Breast epithelium (tissue), 4 donors: Measurements from ENCODE around the gene TRERF1. TPM values are rescaled to one million over a fixed set of nuclear protein-coding genes. Genes with fewer than 3 reads are reported as not detected.

Experiments
- DNase-seq, 2 donors: peaks; one replicate each; pipeline ENCODE4 v3.0.0-alpha.2; 2019; ENCODE audit warnings: low spot score in 2 of 2
- H3K27ac ChIP-seq, 2 donors: fragments of 200-600 bp; sonication (generic) in 1 of 2; one replicate each; pipeline ENCODE4 v1.5.1; 2016 to 2019; ENCODE audit warnings: mild to moderate bottlenecking in 1 of 2
- H3K27me3 ChIP-seq, 2 donors: fragments of 200-600 bp; sonication (generic) in 1 of 2; one replicate each; pipeline versions ENCODE4 v1.5.1 to v1.6.0; 2017 to 2019; ENCODE audit warnings: control low read depth in 1 of 2, mild to moderate bottlenecking in 1 of 2
- H3K36me3 ChIP-seq: fragments of 200-600 bp; one replicate; pipeline ENCODE4 v1.5.1; 2019
- H3K4me1 ChIP-seq, 2 donors: fragments of 200-600 bp; sonication (generic); one replicate each; pipeline ENCODE4 v1.5.1; 2016 to 2019; ENCODE audit warnings: control low read depth in 1 of 2
- H3K4me3 ChIP-seq, 3 donors: fragments of 200-600 bp; sonication (generic); 1 replicate in 2 of 3; 2 replicates in 1 of 3; pipeline ENCODE4 v1.5.1; 2016 to 2019; ENCODE audit warnings: mild to moderate bottlenecking in 3 of 3, moderate library complexity in 2 of 3
- H3K9me3 ChIP-seq, 2 donors: fragments of 200-600 bp; sonication (generic) in 1 of 2; one replicate each; pipeline ENCODE4 v1.5.1; 2016 to 2019; ENCODE audit warnings: control low read depth in 1 of 2
- POLR2A ChIP-seq: fragments of 450-650 bp; IDR thresholded peaks from one replicate; pipeline ENCODE4 v1.6.1; 2016; ENCODE audit warnings: antibody characterized with exemption, mild to moderate bottlenecking, moderate library complexity
- POLR2AphosphoS5 ChIP-seq, 3 donors: sonication (generic); formaldehyde crosslinking; IDR thresholded peaks; one replicate each; pipeline ENCODE4 v1.6.1; 2017; ENCODE audit warnings: antibody characterized with exemption in 3 of 3
- intact Hi-C: fragments of 100-400 bp; cut with DNase I; formaldehyde crosslinking; loops from one replicate; pipeline ENCODE4 v1.15.1; 2023; ENCODE audit warnings: low total_unique reads
- total RNA-seq, 3 donors: library from RNA; depleted of rRNA; stranded (reverse); fragments of >200 nt; gene quantifications; one replicate each; pipeline ENCODE4 v1.1.0, GENCODE V29; 2016
- TF ChIP-seq, protein P1 (sequence below), 3 donors: fragments of 450-650 bp; IDR thresholded peaks; one replicate each; pipeline ENCODE4 v1.5.1; 2016 to 2017; ENCODE audit warnings: antibody characterized with exemption in 3 of 3, mild to moderate bottlenecking in 3 of 3, moderate library complexity in 3 of 3

Gene TRERF1
- total RNA-seq, 3 donors from 2014 or later, result 3.9 to 5.4 (median 4.1) TPM

DNA sequence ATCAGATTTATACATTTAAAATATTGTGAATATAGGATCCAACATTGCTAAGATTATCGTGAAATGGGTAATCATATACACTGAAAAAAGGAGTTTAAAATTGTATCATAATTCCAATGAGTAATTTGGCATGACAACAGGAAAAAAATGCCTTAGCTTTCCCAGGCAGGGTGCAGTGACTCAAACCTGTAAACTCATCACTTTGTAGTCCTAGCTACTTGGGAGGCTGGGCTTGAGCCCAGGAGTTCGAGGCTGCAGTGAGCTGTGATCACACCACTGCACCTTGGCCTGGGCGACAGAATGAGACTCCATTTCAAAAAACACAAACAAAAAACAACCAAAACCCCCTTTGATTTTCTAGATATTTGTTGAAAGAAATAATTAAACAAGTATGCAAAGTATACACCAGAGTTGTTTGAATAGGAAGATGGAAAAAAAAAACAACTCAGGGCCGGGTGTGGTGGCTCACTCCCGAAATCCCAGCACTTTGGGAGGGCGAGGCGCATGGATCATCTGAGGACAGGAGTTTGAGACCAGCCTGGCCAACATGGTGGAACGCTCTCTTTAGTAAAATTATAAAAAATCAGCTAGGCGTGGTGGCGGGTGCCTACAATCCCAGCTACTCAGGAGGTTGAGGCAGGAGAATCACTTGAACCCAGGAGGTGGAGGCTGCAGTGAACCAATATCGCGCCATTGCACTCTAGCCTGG lies 98.7 kb downstream of the TRERF1 start:
- intact Hi-C loops, result no loop called here
- TF ChIP-seq, protein P1, sequence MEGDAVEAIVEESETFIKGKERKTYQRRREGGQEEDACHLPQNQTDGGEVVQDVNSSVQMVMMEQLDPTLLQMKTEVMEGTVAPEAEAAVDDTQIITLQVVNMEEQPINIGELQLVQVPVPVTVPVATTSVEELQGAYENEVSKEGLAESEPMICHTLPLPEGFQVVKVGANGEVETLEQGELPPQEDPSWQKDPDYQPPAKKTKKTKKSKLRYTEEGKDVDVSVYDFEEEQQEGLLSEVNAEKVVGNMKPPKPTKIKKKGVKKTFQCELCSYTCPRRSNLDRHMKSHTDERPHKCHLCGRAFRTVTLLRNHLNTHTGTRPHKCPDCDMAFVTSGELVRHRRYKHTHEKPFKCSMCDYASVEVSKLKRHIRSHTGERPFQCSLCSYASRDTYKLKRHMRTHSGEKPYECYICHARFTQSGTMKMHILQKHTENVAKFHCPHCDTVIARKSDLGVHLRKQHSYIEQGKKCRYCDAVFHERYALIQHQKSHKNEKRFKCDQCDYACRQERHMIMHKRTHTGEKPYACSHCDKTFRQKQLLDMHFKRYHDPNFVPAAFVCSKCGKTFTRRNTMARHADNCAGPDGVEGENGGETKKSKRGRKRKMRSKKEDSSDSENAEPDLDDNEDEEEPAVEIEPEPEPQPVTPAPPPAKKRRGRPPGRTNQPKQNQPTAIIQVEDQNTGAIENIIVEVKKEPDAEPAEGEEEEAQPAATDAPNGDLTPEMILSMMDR (IDR thresholded peaks at IDR 0.05), result no peak
- TF ChIP-seq POLR2A (no peak), POLR2AphosphoS5 (IDR thresholded peaks at IDR 0.05) (no peak)
- Histone ChIP-seq H3K9me3 (no peaks in the 10 kb centered on the region), H3K27ac (no peak overlapping the region), H3K36me3 (no peaks in the 10 kb centered on the region), H3K4me1 (no peaks in the 10 kb centered on the region), H3K4me3 (no peak overlapping the region), H3K27me3 (no peaks in the 10 kb centered on the region)
- DNase-seq, result no peak

DNA sequence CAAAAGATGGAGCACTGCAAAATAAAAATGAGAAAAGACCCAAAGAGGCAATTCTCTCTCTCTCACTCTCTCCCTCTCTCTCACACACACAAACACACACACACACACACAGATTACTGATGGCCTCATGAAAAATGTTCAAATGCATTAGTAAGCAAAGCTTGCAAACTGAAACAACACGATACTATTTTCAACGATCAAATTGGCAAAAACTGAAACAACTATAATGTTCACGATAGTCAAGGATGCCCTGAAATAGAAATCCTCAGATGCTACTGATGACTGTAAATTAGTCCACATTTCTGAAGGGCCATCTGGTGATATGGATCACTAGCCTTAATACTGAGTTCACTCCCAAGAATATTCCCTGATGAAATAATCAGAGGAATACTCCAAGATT lies 100.8 kb downstream of the TRERF1 start:
- Histone ChIP-seq H3K4me1 (no peaks in the 10 kb centered on the region), H3K36me3 (no peaks in the 10 kb centered on the region), H3K27me3 (no peaks in the 10 kb centered on the region), H3K9me3 (no peaks in the 10 kb centered on the region), H3K4me3 (no peak overlapping the region), H3K27ac (no peak overlapping the region)
- intact Hi-C loops, result no loop called here
- no peak for DNase-seq
- TF ChIP-seq POLR2A, result no peak
- TF ChIP-seq, protein P1 (IDR thresholded peaks at IDR 0.05), result no peak
- no peak for TF ChIP-seq POLR2AphosphoS5 (IDR thresholded peaks at IDR 0.05)

DNA sequence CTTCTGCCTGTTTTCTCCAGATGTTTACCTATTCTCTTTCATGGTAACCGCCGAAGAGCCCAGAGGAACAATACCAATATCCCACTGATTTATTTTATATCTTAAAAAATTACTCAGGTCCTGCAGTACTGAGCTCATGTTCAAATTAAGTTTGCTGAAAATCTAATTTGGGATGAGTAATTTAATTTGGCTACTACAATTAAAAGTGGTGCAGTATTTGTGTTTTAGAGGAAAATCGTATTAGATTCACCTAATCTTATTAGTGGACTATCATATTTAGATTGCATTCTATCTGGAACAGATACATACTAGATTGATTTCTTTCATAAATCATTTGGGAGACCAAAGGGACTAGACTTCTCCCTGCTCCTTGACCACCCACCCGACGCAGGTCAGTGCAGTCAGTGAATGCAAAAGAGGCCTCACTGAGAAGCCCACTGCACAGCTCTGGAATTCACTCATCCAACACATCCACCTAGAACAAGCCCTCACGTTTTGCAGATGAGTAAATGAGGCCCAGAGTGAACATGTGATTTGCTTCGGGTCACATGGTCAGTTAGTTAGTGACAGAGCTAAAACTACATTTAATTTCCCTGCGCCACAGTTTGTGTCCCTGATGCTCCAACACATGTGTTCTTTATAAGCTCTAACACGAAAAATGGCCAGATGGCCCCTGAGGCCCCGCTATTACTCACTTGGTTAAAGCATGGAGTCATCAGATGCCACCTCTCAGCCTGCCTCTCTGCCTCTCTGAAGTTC lies 101.8 kb downstream of the TRERF1 start:
- H3K27ac ChIP-seq, result no peak overlapping the region
- no peaks in the 10 kb centered on the region for H3K9me3 ChIP-seq
- no peaks in the 10 kb centered on the region for H3K36me3 ChIP-seq
- H3K4me1 ChIP-seq, result no peaks in the 10 kb centered on the region
- intact Hi-C loops, result no loop called here
- H3K27me3 ChIP-seq, result no peaks in the 10 kb centered on the region
- TF ChIP-seq POLR2AphosphoS5 (IDR thresholded peaks at IDR 0.05), result no peak
- TF ChIP-seq POLR2A, result no peak
- TF ChIP-seq, protein P1 (IDR thresholded peaks at IDR 0.05), result no peak
- H3K4me3 ChIP-seq, result no peak overlapping the region
- DNase-seq, result no peak

DNA sequence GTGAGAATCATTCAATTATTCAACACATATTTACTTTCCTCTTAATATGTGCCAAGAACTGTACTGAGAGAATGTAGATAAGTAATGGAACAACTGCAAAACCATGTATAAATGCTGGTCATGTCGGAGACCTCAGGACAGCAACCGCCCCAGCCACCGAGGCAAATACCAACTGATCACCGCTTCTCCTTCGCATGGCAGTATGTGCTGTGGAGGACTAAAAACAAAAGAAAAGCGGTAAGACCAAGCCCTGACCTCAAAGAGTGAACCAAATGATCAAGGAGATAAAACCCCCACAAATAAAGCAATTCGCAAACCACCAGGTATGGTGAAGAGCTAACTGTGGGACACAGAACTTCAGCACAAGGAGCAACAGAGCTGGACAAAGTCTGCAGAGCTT lies 104.3 kb downstream of the TRERF1 start:
- intact Hi-C loops, result no loop called here
- DNase-seq, result no peak
- no peak overlapping the region for H3K4me3 ChIP-seq

More for the DNA sequence above, 104.3 kb downstream of the TRERF1 start:
- H3K36me3 ChIP-seq, result no peaks in the 10 kb centered on the region
- TF ChIP-seq, protein P1 (IDR thresholded peaks at IDR 0.05), result no peak
- no peak for TF ChIP-seq POLR2A
- no peak for TF ChIP-seq POLR2AphosphoS5 (IDR thresholded peaks at IDR 0.05)
- H3K4me1 ChIP-seq, result no peaks in the 10 kb centered on the region
- H3K27ac ChIP-seq, result no peak overlapping the region
- no peaks in the 10 kb centered on the region for H3K9me3 ChIP-seq
- no peaks in the 10 kb centered on the region for H3K27me3 ChIP-seq
